Right forelimb (tissue), 1 donor: Measurements from ENCODE around the gene NKIRAS1.
"Not testable (repeated sequence)": the region's sequence is repeated elsewhere in the genome, so short reads cannot be mapped to it uniquely, and the experiment has no call there.

Source experiments
- DNase-seq: peaks from one replicate; pipeline ENCODE4 v3.0.0-alpha.2; 2018

NKIRAS1 gene

GRCh38 chr3:23938688-23939087 lies 21.9 kb upstream of the NKIRAS1 start:
- DNase-seq: no peak

GRCh38 chr3:23937296-23937695 lies 20.5 kb upstream of the NKIRAS1 start:
- DNase-seq: no peak

GRCh38 chr3:23934253-23934652 lies 17.5 kb upstream of the NKIRAS1 start:
- no peak for DNase-seq

- DNase-seq: no peak
Observed at GRCh38 chr3:23932571-23932970, 15.8 kb upstream of the NKIRAS1 start.

DNA sequence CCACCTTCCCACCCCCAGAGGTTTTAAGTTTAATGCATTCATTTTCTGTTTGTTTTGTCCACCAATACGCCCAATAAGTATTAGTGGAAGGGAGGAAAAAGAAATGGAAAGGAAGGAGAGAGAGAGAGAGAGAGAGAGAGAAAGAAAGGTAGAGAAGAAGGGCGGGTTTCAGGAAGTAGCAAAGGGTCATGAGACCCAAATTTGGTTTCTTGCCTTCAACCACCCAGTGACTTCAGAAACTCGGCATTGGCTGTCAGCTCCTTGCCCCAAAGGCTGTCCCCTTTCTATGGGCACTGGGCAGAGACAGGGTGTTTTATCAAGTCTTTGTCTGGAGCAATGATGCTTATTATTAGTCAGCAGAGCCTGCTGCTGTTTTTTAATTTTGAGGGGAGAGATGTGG lies 14.8 kb upstream of the NKIRAS1 start:
- no peak for DNase-seq

GRCh38 chr3:23928524-23928923 lies 11.7 kb upstream of the NKIRAS1 start:
- no peak for DNase-seq

GRCh38 chr3:23926736-23927135 lies 9.9 kb upstream of the NKIRAS1 start:
- no peak for DNase-seq

GRCh38 chr3:23926246-23926645 lies 9.5 kb upstream of the NKIRAS1 start:
- DNase-seq: no peak

- DNase-seq: no peak
Observed at GRCh38 chr3:23923786-23924185, 7.0 kb upstream of the NKIRAS1 start.

DNA sequence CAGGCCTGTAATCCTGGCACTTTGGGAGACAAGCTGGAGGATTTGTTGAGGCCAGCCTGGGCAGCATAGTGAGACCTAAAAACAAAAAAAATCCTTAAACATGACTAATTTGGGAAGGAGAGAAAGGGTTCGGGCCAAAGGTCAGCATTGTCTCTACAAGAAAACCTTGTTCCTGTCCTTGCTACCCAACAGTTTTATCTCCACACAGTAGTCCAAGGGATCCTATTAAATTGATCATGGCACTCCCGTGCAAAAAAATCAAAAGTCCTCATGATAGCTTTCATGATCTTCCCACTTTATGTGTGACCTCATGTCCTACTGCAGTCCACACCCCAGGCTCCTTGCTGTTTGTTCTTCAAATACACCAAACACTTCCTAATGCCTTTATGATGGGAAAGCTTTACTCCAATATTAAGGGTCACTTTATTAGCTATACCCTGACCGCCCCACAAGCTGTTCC lies 4.3 kb upstream of the NKIRAS1 start:
- DNase-seq: no peak

DNA sequence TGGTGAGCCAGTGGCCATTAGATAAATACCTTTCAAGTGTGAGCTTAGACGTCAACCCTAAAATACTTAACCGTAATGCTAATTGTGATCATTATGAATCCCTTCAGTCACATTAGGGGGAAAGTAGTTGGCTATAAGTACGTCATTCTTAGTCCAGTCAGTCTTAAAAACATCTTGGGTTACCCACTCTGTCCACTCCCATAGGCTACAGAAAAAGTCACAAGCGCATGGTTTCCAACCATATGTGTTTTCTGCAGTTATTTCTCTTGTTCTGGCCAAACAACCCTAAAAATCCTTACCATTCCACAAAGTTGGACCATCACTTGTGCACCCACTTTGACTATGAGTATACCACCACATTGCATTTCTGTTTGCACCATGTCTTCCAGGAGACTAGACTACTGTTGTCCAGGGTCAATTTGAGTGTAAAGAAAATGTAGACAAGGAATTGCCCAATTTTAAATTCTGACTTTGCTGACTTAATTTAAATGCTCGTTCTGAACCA lies 3.4 kb upstream of the NKIRAS1 start:
- no peak for DNase-seq

GRCh38 chr3:23919628-23920027 lies 2.8 kb upstream of the NKIRAS1 start:
- no peak for DNase-seq

DNA sequence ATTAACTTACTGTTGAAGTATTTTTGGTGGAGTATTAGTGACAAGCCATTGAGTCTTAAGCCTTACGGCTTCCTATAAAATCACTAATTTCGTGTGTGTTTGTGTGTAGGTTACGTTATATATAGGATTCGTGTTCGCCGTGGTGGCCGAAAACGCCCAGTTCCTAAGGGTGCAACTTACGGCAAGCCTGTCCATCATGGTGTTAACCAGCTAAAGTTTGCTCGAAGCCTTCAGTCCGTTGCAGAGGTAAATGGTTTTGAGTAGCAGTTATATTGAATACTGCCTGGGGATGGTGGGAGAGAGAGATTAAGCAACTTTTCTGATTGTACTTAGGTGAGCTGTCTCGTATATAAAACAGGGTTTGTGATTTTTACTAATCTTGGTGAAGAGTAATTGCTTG lies 1.5 kb upstream of the NKIRAS1 start:
- not testable (repeated sequence) for DNase-seq

DNA sequence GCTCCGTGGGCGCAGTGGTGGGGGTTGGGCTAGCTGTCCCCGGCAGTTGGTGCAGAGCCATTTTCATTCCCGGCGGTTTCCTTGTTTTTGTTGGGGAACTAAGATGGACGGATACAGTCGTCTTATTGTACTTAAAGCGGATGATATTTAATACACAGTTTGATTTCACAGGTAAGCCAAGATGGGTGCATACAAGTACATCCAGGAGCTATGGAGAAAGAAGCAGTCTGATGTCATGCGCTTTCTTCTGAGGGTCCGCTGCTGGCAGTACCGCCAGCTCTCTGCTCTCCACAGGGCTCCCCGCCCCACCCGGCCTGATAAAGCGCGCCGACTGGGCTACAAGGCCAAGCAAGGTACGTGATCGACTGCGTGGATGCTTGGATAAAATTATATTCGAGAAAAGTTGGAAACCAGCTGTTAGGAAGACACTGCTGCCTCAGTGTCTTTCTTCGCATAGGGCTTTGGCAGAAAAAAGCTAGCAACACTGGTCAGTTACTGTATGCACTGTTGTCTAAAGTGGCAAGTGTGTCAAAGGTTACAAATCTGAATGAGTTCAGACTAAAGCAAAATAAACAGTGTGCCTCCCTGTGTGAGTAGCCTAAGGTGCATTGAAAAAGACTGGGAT lies 1.0 kb upstream of the NKIRAS1 start:
- DNase-seq: not testable (repeated sequence)

GRCh38 chr3:23916152-23916885 lies 471 bp downstream of the NKIRAS1 start:
- DNase-seq: no peak

- no peak for DNase-seq
Observed at GRCh38 chr3:23915537-23916108, 1.2 kb downstream of the NKIRAS1 start.

- no peak for DNase-seq
Observed at GRCh38 chr3:23913873-23914743, 2.7 kb downstream of the NKIRAS1 start.

- DNase-seq: no peak
Observed at GRCh38 chr3:23913182-23913581, 3.6 kb downstream of the NKIRAS1 start.

DNA sequence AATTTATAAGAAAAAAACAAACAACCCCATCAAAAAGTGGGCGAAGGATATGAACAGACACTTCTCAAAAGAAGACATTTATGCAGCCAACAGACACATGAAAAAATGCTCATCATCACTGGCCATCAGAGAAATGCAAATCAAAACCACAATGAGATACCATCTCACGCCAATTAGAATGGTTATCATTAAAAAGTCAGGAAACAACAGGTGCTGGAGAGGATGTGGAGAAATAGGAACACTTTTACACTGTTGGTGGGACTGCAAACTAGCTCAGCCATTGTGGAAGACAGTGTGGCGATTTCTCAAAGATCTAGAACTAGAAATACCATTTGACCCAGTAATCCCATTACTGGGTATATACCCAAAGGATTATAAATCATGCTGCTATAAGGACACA lies 4.5 kb downstream of the NKIRAS1 start:
- DNase-seq: not testable (repeated sequence)

- no peak for DNase-seq
Observed at GRCh38 chr3:23911397-23911796, 5.4 kb downstream of the NKIRAS1 start.

DNA sequence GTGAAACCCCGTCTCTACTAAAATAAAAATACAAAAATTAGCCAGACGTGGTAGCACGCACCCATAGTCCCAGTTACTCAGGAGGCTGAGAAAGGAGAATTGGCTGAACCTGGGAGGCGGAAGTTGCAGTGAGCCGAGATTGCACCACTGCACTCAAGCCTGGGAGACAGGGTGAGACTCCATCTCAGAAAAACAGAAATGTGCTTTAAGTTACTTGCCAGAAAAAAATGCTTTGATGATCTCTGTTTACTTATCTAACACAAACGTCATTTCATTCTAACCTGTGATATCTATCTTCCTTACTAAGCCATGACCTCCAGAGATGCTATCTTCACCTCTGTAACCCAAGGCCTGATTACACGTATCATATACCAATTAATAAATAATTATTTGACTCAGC lies 7.4 kb downstream of the NKIRAS1 start:
- DNase-seq: no peak

- no peak for DNase-seq
Observed at GRCh38 chr3:23904545-23904944, 12.2 kb downstream of the NKIRAS1 start.

DNA sequence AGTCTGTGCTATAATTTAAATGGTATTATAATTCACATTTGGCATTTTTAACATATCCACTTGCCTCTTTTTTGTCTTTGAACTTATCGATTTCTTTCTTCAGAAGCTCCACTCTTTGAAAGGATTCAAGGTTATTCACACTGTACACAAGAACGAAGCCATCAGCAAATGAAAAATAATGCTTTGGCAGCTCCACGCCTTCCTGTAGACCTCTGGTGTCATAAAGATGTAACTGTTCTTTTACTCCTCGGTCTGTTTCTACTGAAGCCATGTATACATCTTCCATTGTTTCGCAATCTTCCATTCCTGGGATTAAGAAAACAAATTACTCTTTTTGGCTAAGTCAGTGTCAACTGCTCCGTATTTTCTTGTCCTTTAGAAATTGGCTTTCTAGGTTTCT lies 16.0 kb downstream of the NKIRAS1 start:
- no peak for DNase-seq
